WTC11 (cell line): ENCODE results near the gene IQCF2.

Experiments
- AFF4 ChIP-seq: sonication (generic); formaldehyde crosslinking; IDR thresholded peaks from 2 replicates; pipeline ENCODE4 v1.8.1; 2023; ENCODE audit warnings: mild to moderate bottlenecking, missing genetic modification reagents, borderline replicate concordance
- CBFB ChIP-seq: sonication (generic); formaldehyde crosslinking; IDR thresholded peaks from 2 replicates; pipeline ENCODE4 v1.8.1; 2022; ENCODE audit warnings: mild to moderate bottlenecking, low read depth, missing genetic modification reagents
- CTCF ChIP-seq: fragments of 200-600 bp; IDR thresholded peaks from 2 replicates; pipeline ENCODE4 v1.8.0; 2022; ENCODE audit warnings: antibody characterized with exemption
- ELF4 ChIP-seq: sonication (generic); formaldehyde crosslinking; IDR thresholded peaks from 2 replicates; pipeline ENCODE4 v1.8.1; 2022; ENCODE audit warnings: low read depth, mild to moderate bottlenecking, moderate library complexity, missing genetic modification reagents
- KAT7 ChIP-seq: sonication (generic); formaldehyde crosslinking; IDR thresholded peaks from 2 replicates; pipeline ENCODE4 v1.8.1; 2023; ENCODE audit warnings: missing genetic modification reagents, mild to moderate bottlenecking, borderline replicate concordance
- MAX ChIP-seq: sonication (generic); formaldehyde crosslinking; IDR thresholded peaks from 2 replicates; pipeline ENCODE4 v1.8.0; 2022; ENCODE audit warnings: mild to moderate bottlenecking, missing genetic modification reagents
- NFYB ChIP-seq: sonication (generic); formaldehyde crosslinking; conservative IDR thresholded peaks from 2 replicates; pipeline ENCODE4 v1.8.0; 2022; ENCODE audit warnings: low read depth, missing genetic modification reagents
- NR3C1 ChIP-seq: sonication (generic); formaldehyde crosslinking; conservative IDR thresholded peaks from 2 replicates; pipeline ENCODE4 v1.8.1; 2023; ENCODE audit warnings: low read depth, mild to moderate bottlenecking, missing genetic modification reagents
- SMAD3 ChIP-seq: sonication (generic); formaldehyde crosslinking; IDR thresholded peaks from 2 replicates; pipeline ENCODE4 v1.8.0; 2022; ENCODE audit warnings: missing genetic modification reagents, mild to moderate bottlenecking, borderline replicate concordance
- TEAD1 ChIP-seq: sonication (generic); formaldehyde crosslinking; IDR thresholded peaks from 2 replicates; pipeline ENCODE4 v1.8.0; 2022; ENCODE audit warnings: mild to moderate bottlenecking, missing genetic modification reagents
- USF2 ChIP-seq: sonication (generic); formaldehyde crosslinking; IDR thresholded peaks from 2 replicates; pipeline ENCODE4 v1.8.1; 2023; ENCODE audit warnings: mild to moderate bottlenecking, missing genetic modification reagents, moderate library complexity
- ZBTB21 ChIP-seq: sonication (generic); formaldehyde crosslinking; IDR thresholded peaks from 2 replicates; pipeline ENCODE4 v1.8.1; 2023; ENCODE audit warnings: mild to moderate bottlenecking, missing genetic modification reagents, borderline replicate concordance
- ZNF512 ChIP-seq: sonication (generic); formaldehyde crosslinking; IDR thresholded peaks from 2 replicates; pipeline ENCODE4 v1.8.1; 2022; ENCODE audit warnings: missing genetic modification reagents, borderline replicate concordance

GRCh38 chr3:51873876-51874275 lies 12.5 kb downstream of the IQCF2 start:
- TF ChIP-seq CBFB (CRISPR knock-in tag) (no peak), CTCF (no peak), NFYB (no peak), TEAD1 (CRISPR knock-in tag) (no peak), KAT7 (CRISPR knock-in tag) (no peak), ZBTB21 (CRISPR knock-in tag) (no peak), ZNF512 (no peak), SMAD3 (CRISPR knock-in tag) (no peak), MAX (no peak), USF2 (CRISPR knock-in tag) (no peak), NR3C1 (CRISPR knock-in tag) (no peak), AFF4 (no peak), ELF4 (no peak)
